CMK (cell line): ENCODE results near the gene CT45A6.
"Not testable (repeated sequence)": the region's sequence is repeated elsewhere in the genome, so short reads cannot be mapped to it uniquely, and the experiment has no call there.

ENCODE experiments used
- DNase-seq: peaks from one replicate; pipeline ENCODE4 v3.0.0-alpha.2; 2010; ENCODE audit warnings: low read depth

Gene CT45A6

GRCh38 chrX:135802687-135803086 is at the start of gene CT45A6:
TSS of gene CT45A6 (minus strand) at chrX:135802787. CDS start at chrX:135798993, 3,794 bp downstream.
- DNase-seq: not testable (repeated sequence)

- not testable (repeated sequence) for DNase-seq
These were observed 34.6 kb upstream of the CT45A6 start, which contains the start of gene CT45A7 for GRCh38 chrX:135837180-135837579. TSS of gene CT45A7 (minus strand) at chrX:135837280. CDS start at chrX:135833533, 3,747 bp downstream.

GRCh38 chrX:135819912-135820311 is 17.3 kb upstream of the CT45A6 start, which contains the start of gene CT45A2:
TSS of gene CT45A2 (minus strand) at chrX:135820012. CDS start at chrX:135816265, 3,747 bp downstream.
- not testable (repeated sequence) for DNase-seq

- DNase-seq: not testable (repeated sequence)
These were observed 17.2 kb downstream of the CT45A6 start, which contains the start of gene CT45A5 for GRCh38 chrX:135785403-135785802. TSS of gene CT45A5 (minus strand) at chrX:135785503. CDS start at chrX:135781729, 3,774 bp downstream.

- not testable (repeated sequence) for DNase-seq
These were observed 34.5 kb downstream of the CT45A6 start, which contains the start of gene CT45A3 for GRCh38 chrX:135768091-135768490. TSS of gene CT45A3 (minus strand) at chrX:135768191. CDS start at chrX:135764444, 3,747 bp downstream.

- not testable (repeated sequence) for DNase-seq
These were observed 57.8 kb downstream of the CT45A6 start for GRCh38 chrX:135744739-135745138.
